Activated naive CD8-positive, alpha-beta T cell (primary cell): ENCODE data around the gene KCNG4.

ENCODE experiments used
- H3K27ac Mint-ChIP-seq: one replicate; pipeline ENCODE4 v1.8.0; 2021; ENCODE audit warnings: mixed read lengths
- H3K27me3 Mint-ChIP-seq: one replicate; pipeline ENCODE4 v1.8.0; 2021; ENCODE audit warnings: mixed read lengths
- H3K36me3 Mint-ChIP-seq: one replicate; pipeline ENCODE4 v1.8.0; 2021; ENCODE audit warnings: mixed read lengths
- H3K4me1 Mint-ChIP-seq: one replicate; pipeline ENCODE4 v1.8.0; 2021; ENCODE audit warnings: low read depth, mixed read lengths
- H3K4me3 Mint-ChIP-seq: one replicate; pipeline ENCODE4 v1.8.0; 2021; ENCODE audit warnings: mild to moderate bottlenecking, mixed read lengths
- H3K9me3 Mint-ChIP-seq: one replicate; pipeline ENCODE4 v1.8.0; 2021; ENCODE audit warnings: low read depth, mixed read lengths

KCNG4 gene

GRCh38 chr16:84179612-84180320 lies 60.0 kb downstream of the KCNG4 start:
- Mint-ChIP-seq H3K4me1 (peaks cover 20% of the 10 kb centered on the region), H3K27me3 (no peaks in the 10 kb centered on the region), H3K9me3 (no peaks in the 10 kb centered on the region), H3K36me3 (peaks cover 3% of the 10 kb centered on the region), H3K4me3 (no peak overlapping the region), H3K27ac (no peak overlapping the region)

DNA sequence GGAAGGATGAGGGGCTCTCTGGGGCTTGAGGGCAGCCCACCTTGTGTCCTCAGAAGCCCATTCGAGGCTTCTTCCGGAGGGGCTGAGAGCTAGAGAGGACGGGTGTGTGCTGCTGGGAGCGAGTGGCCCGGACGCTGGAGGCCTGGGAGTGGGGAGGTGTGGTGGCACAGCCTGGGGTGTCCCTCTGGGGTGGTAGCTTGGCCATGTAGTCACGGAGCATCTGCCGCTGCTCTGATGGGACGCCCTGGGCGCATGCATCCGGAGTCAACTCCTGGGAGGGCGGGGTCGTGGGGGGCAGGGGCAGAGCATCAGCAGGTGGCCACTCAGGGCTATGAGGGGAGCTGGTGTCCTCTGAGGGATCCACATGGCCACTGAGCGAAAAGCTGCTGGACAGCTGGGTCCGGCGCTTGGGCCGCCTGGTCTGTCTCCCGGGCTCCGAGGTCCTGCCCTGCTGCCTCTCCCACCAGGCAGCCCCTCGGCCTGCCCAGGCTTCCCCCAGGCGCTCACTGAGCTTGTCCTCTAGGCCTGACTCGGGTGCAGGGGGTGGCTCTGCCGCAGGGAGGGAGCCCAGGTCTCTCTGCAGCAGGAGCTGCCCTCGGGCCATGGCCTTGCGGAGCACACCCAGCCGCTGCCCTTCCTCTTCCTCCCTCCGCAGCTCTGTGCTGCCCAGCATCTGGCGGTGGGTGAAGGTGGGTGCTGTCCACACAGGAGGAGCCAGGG lies 60.8 kb downstream of the KCNG4 start:
- H3K36me3 Mint-ChIP-seq: no peaks in the 10 kb centered on the region
- H3K27me3 Mint-ChIP-seq: no peaks in the 10 kb centered on the region
- no peak overlapping the region for H3K27ac Mint-ChIP-seq
- H3K9me3 Mint-ChIP-seq: no peaks in the 10 kb centered on the region
- peaks cover 15% of the 10 kb centered on the region for H3K4me1 Mint-ChIP-seq
- H3K4me3 Mint-ChIP-seq: no peak overlapping the region

GRCh38 chr16:84178146-84178765 lies 61.6 kb downstream of the KCNG4 start:
- Mint-ChIP-seq H3K4me1 (peaks cover 13% of the 10 kb centered on the region), H3K27me3 (no peaks in the 10 kb centered on the region), H3K27ac (peak overlapping the region; percentile 89), H3K36me3 (no peaks in the 10 kb centered on the region), H3K4me3 (no peak overlapping the region), H3K9me3 (no peaks in the 10 kb centered on the region)

DNA sequence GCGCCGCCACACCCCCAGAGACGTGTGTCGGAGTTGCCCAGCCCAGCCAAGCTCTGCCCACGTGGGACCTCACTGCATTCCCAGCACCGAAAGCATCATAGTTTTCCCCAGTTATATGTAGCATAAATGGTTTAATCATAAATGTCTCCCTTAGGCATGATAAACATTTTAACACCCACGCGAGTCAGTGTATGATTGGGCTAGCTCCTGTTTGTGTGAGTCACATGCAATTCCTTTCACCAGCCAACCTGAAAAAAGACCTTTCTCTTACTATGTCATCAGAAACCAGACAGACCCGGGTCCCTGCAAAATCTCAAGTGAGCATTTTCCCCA lies 62.1 kb downstream of the KCNG4 start:
- Mint-ChIP-seq H3K9me3 (no peaks in the 10 kb centered on the region), H3K27ac (peak overlapping the region; percentile 89), H3K4me1 (peaks cover 13% of the 10 kb centered on the region), H3K27me3 (no peaks in the 10 kb centered on the region), H3K4me3 (no peak overlapping the region), H3K36me3 (no peaks in the 10 kb centered on the region)

DNA sequence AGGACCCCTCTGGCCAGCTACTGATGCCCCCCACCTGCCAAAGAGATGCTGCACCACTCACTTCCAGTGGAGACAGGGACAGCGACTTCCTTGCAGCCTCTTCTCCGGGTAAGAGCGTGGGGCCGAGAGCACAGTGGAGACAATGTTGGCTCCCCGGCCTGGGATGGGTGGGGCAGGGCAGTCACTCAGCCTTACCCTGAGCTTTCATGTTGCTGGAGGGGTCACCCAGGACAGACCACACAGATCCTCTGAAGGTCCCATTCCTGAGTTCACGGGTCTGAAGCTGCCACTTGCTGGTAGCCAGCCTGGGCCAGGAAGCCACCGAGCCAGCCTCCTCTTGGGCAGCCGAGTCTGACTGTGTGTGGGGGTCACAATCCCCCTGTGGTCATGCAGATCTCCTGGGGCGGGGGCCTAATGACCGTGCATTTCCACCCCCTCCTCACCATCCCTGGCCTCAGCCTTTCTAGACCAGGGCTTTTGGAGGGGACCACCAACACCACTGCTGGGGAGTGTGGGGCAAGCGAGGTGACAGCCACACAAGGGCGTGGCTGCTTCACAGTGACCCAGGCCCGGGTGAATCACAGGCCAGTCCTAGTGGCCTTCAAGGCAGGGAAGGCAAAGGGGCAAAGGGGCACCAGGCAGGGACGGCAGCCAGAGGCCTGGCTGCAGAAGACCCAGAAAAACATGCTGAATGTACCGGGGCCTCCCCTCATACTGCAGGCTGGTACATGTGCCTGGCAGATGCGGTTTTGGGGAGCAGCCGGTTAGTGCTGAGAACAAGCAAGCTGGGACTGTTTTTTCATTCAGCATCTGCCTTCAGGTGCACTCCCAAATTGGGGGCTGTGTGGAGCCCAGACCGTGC lies 63.4 kb downstream of the KCNG4 start:
- H3K27me3 Mint-ChIP-seq: no peaks in the 10 kb centered on the region

GRCh38 chr16:84175350-84176081 lies 64.3 kb downstream of the KCNG4 start:
- peaks cover 13% of the 10 kb centered on the region for H3K4me1 Mint-ChIP-seq
- H3K27ac Mint-ChIP-seq: peak overlapping the region; percentile 12
- no peaks in the 10 kb centered on the region for H3K9me3 Mint-ChIP-seq
- H3K4me3 Mint-ChIP-seq: no peak overlapping the region
- H3K36me3 Mint-ChIP-seq: no peaks in the 10 kb centered on the region
- H3K27me3 Mint-ChIP-seq: no peaks in the 10 kb centered on the region

More for the DNA sequence above, 63.4 kb downstream of the KCNG4 start:
- Mint-ChIP-seq H3K4me1 (peaks cover 13% of the 10 kb centered on the region), H3K36me3 (no peaks in the 10 kb centered on the region), H3K9me3 (no peaks in the 10 kb centered on the region), H3K4me3 (no peak overlapping the region), H3K27ac (no peak overlapping the region)

GRCh38 chr16:84174396-84174795 lies 65.4 kb downstream of the KCNG4 start:
- no peak overlapping the region for H3K4me3 Mint-ChIP-seq
- H3K27ac Mint-ChIP-seq: no peak overlapping the region
- H3K36me3 Mint-ChIP-seq: no peaks in the 10 kb centered on the region
- no peaks in the 10 kb centered on the region for H3K27me3 Mint-ChIP-seq
- peaks cover 13% of the 10 kb centered on the region for H3K4me1 Mint-ChIP-seq
- no peaks in the 10 kb centered on the region for H3K9me3 Mint-ChIP-seq

DNA sequence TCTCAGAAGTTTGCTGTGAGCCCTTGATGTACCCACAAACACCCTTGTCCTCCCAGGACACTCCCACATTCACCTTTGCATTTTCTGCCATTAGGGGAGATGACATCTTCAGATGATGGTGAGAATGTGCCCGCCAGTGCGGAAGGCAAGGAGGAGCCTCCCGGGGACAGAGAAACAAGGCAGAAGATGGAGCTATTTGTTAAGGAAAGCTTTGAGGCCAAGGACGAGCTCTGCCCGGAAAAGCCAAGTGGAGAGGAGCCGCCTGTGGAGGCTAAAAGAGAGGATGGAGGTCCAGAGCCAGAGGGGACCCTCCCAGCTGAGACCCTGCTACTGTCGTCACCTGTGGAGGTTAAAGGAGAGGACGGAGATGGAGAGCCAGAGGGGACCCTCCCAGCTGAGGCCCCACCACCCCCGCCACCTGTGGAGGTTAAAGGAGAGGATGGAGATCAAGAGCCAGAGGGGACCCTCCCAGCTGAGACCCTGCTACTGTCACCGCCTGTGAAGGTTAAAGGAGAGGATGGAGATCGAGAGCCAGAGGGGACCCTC lies 70.0 kb downstream of the KCNG4 start:
- Mint-ChIP-seq H3K27me3 (peaks cover 6% of the 10 kb centered on the region), H3K4me3 (no peak overlapping the region), H3K36me3 (no peaks in the 10 kb centered on the region), H3K27ac (no peak overlapping the region), H3K4me1 (no peaks in the 10 kb centered on the region), H3K9me3 (no peaks in the 10 kb centered on the region)
